Right lobe of liver (tissue), 6 donors: ENCODE measurements around the gene IGF2R. TPM values are rescaled to one million over a fixed set of nuclear protein-coding genes. Genes with fewer than 3 reads are reported as not detected.

ENCODE experiments used
- ATAC-seq, 4 donors: fragments of 200-7000 bp; cut with Tn5 transposase; one replicate each; pipeline ENCODE4 v1.9.1; 2020; ENCODE audit warnings: mild to moderate bottlenecking in 4 of 4, moderate library complexity in 4 of 4
- DNase-seq, 3 donors: peaks; one replicate each; pipeline ENCODE4 v3.0.0-alpha.2; 2020
- H3K27ac ChIP-seq, 3 donors: fragments of 200-600 bp; one replicate each; pipeline ENCODE4 v1.8.0; 2022
- H3K27me3 ChIP-seq, 2 donors: fragments of 200-600 bp; one replicate each; pipeline ENCODE4 v1.8.0; 2022
- H3K36me3 ChIP-seq, 4 donors: fragments of 200-600 bp; sonication (generic) in 1 of 4; one replicate each; pipeline versions ENCODE4 v1.5.1 to v1.8.0; 2017 to 2022; ENCODE audit warnings: control low read depth in 1 of 4
- H3K4me1 ChIP-seq, 4 donors: fragments of 200-600 bp; sonication (generic) in 1 of 4; one replicate each; pipeline versions ENCODE4 v1.5.1 to v1.8.0; 2017 to 2022; ENCODE audit warnings: control low read depth in 1 of 4
- H3K4me3 ChIP-seq, 3 donors: fragments of 200-600 bp; one replicate each; pipeline ENCODE4 v1.8.0; 2022
- H3K9me3 ChIP-seq, 4 donors: fragments of 200-600 bp; sonication (generic) in 1 of 4; one replicate each; pipeline versions ENCODE4 v1.5.1 to v1.8.0; 2017 to 2022; ENCODE audit warnings: control low read depth in 1 of 4
- CTCF ChIP-seq, 4 donors: fragments of 200-600 bp in 3 of 4; fragments of 450-650 bp in 1 of 4; IDR thresholded peaks; one replicate each; pipeline versions ENCODE4 v1.5.1 to v1.8.0; 2016 to 2022; ENCODE audit warnings: antibody characterized with exemption in 4 of 4, mild to moderate bottlenecking in 2 of 4
- POLR2A ChIP-seq: fragments of 450-650 bp; IDR thresholded peaks from one replicate; pipeline ENCODE4 v1.6.1; 2017; ENCODE audit warnings: antibody characterized with exemption, mild to moderate bottlenecking
- WGBS: methylation state at CpG from one replicate; pipeline ENCODE4 v1.1.6; 2018; ENCODE audit warnings: low coverage, low lambda C conversion rate; ENCODE audit not compliant: insufficient coverage; ENCODE audit errors: missing lambda C conversion rate; 5-methylcytosine and 5-hydroxymethylcytosine counted together
- intact Hi-C, 2 donors: fragments of 100-400 bp; cut with DNase I; formaldehyde crosslinking; loops; one replicate each; pipeline versions ENCODE4 v1.11.2 to v1.14.1; 2022
- total RNA-seq, 6 experiments: library from RNA; depleted of rRNA in 2 of 6; stranded (reverse); fragments of >200 nt in 2 of 6; fragmentation: NEBNext Ultra II Directional in 3 of 6; extraction: Animal tissue kit (Norgen Biotek cat#: 25700) in 3 of 6; gene quantifications; one replicate each; pipeline versions ENCODE4 v1.1.0 to v1.2.4, GENCODE V29; 2016 to 2023
- donor health status: DM: no; HTN: yes; CAD: no.
- donor health status: DM: no; HTN: no; CAD: no.
- donor health status: DM: no; HTN: no; CAD: no.
- donor health status: DM: no; HTN: yes; CAD: no.
- donor health status: DM: no; HTN: yes; CAD: no.

IGF2R gene
- total RNA-seq, 6 experiments from 2014 or later = 50.3 to 81.0 (median 67.1) TPM

GRCh38 chr6:160078883-160079685 is 110.2 kb downstream of the IGF2R start:
- peak overlapping the region; percentile 31 to 86 (median 78) for H3K27ac ChIP-seq
- intact Hi-C loops = no loop called here
- H3K4me3 ChIP-seq = no peak overlapping the region
- H3K9me3 ChIP-seq = no peaks in the 10 kb centered on the region
- TF ChIP-seq CTCF (IDR thresholded peaks at IDR 0.05) = no peak
- TF ChIP-seq POLR2A = no peak
- 42% methylated on average over 2 of the region's 23 CpGs for WGBS
- H3K27me3 ChIP-seq = no peaks in the 10 kb centered on the region
- DNase-seq (peak in 1 of 3 donors; percentile 57), ATAC-seq (peak in 3 of 4 donors; percentile 3 to 9 (median 5))
- peaks cover 0 to 67% (median 23%) of the 10 kb centered on the region in 4 donors for H3K36me3 ChIP-seq
- peaks cover 0 to 24% (median 11%) of the 10 kb centered on the region in 4 donors for H3K4me1 ChIP-seq

GRCh38 chr6:160079686-160080043 is 110.8 kb downstream of the IGF2R start:
- intact Hi-C loops = no loop called here
- Histone ChIP-seq H3K4me3 (no peak overlapping the region), H3K27ac (peak overlapping the region; percentile 35 to 86 (median 78)), H3K9me3 (no peaks in the 10 kb centered on the region), H3K36me3 (peaks cover 0 to 67% (median 23%) of the 10 kb centered on the region in 4 donors), H3K4me1 (peaks cover 0 to 26% (median 12%) of the 10 kb centered on the region in 4 donors), H3K27me3 (no peaks in the 10 kb centered on the region)
- 62% methylated on average over 7 of the region's 12 CpGs for WGBS
- TF ChIP-seq POLR2A (no peak), CTCF (IDR thresholded peaks at IDR 0.05) (no peak)
- peak; percentile 55 to 70 (median 58) for DNase-seq
- peak; percentile 77 to 86 (median 82) for ATAC-seq

GRCh38 chr6:160080097-160080496 is 111.2 kb downstream of the IGF2R start:
- ATAC-seq = no peak
- WGBS = 55% methylated on average over 4 of the region's 17 CpGs
- peak overlapping the region; percentile 35 to 86 (median 78) for H3K27ac ChIP-seq

GRCh38 chr6:160081398-160081797 is 112.5 kb downstream of the IGF2R start:
- H3K4me3 ChIP-seq = no peak overlapping the region
- ATAC-seq (no peak), DNase-seq (peak in 1 of 3 donors; percentile 8)
- no peaks in the 10 kb centered on the region for H3K9me3 ChIP-seq
- peaks cover 0 to 37% (median 18%) of the 10 kb centered on the region in 4 donors for H3K4me1 ChIP-seq
- intact Hi-C loops = no loop called here
- no peak for TF ChIP-seq POLR2A
- TF ChIP-seq CTCF (IDR thresholded peaks at IDR 0.05) = no peak
- WGBS = 100% methylated on average over 7 of the region's 11 CpGs
- H3K27ac ChIP-seq = no peak overlapping the region
- H3K36me3 ChIP-seq = peaks cover 8 to 65% (median 24%) of the 10 kb centered on the region in 4 donors
- H3K27me3 ChIP-seq = no peaks in the 10 kb centered on the region

More at GRCh38 chr6:160080097-160080496, 111.2 kb downstream of the IGF2R start:
- H3K36me3 ChIP-seq = peaks cover under 1 to 68% (median 21%) of the 10 kb centered on the region in 4 donors
- H3K4me3 ChIP-seq = no peak overlapping the region
- intact Hi-C loops = no loop called here
- H3K9me3 ChIP-seq = no peaks in the 10 kb centered on the region
- no peak for TF ChIP-seq POLR2A
- no peak for TF ChIP-seq CTCF (IDR thresholded peaks at IDR 0.05)
- peak in 1 of 3 donors; percentile 46 for DNase-seq
- H3K27me3 ChIP-seq = no peaks in the 10 kb centered on the region
- H3K4me1 ChIP-seq = peaks cover 0 to 31% (median 14%) of the 10 kb centered on the region in 4 donors
